DND-41 (cell line): Measurements from ENCODE around the gene GAR1.

Experiments
- CTCF ChIP-seq: IDR thresholded peaks from 2 replicates; pipeline ENCODE4 v1.5.1; 2012; ENCODE audit warnings: borderline replicate concordance, low read length, moderate library complexity, mild to moderate bottlenecking; ENCODE audit not compliant: poor library complexity, severe bottlenecking; ENCODE audit errors: extremely low read depth
- EZH2 ChIP-seq: IDR thresholded peaks from 3 replicates; pipeline ENCODE4 v1.6.1; 2012; ENCODE audit warnings: borderline replicate concordance, low read depth, mild to moderate bottlenecking, moderate library complexity, low read length, inconsistent platforms; ENCODE audit not compliant: severe bottlenecking

- TF ChIP-seq CTCF = no peak
- TF ChIP-seq EZH2 = no peak
These were observed 5.0 kb downstream of the GAR1 start for GRCh38 chr4:109820563-109820962.
